Activated CD8-positive, alpha-beta memory T cell treated with anti-CD3 and anti-CD28 coated beads for 36 hours (primary cell): Measurements from ENCODE around the gene KCNIP4. TPM values are rescaled to one million over a fixed set of nuclear protein-coding genes. Genes with fewer than 3 reads are reported as not detected.

Experiments
- CTCF ChIA-PET: fragments of 350-600 bp; sonication (Branson Sonifier 250); formaldehyde crosslinking; loops from one replicate; lab custom pipeline; 2021; ENCODE audit warnings: antibody characterized with exemption; lab: Charles Lee
- POLR2A ChIA-PET: fragments of 350-600 bp; sonication (Branson Sonifier 250); formaldehyde crosslinking; loops from one replicate; lab custom pipeline; 2021; ENCODE audit warnings: antibody characterized with exemption; lab: Charles Lee
- total RNA-seq, 2 experiments: library from RNA; stranded (reverse); gene quantifications; one replicate each; pipeline ENCODE4 v1.2.3, GENCODE V29; 2021

Gene KCNIP4
- total RNA-seq, 2 experiments from 2014 or later = not detected

GRCh38 chr4:21649391-21650090, 299.0 kb downstream of the KCNIP4 start:
- ChIA-PET CTCF (no interaction called here), POLR2A (no interaction called here)

- ChIA-PET CTCF (no interaction called here), POLR2A (no interaction called here)
These were observed 302.8 kb downstream of the KCNIP4 start for GRCh38 chr4:21645776-21646175.

- POLR2A ChIA-PET = no interaction called here
- CTCF ChIA-PET = no interaction called here
These were observed 306.9 kb downstream of the KCNIP4 start for GRCh38 chr4:21641696-21642095.

GRCh38 chr4:21638171-21638725, 310.3 kb downstream of the KCNIP4 start:
- ChIA-PET POLR2A (no interaction called here), CTCF (no interaction called here)

- CTCF ChIA-PET = no interaction called here
- POLR2A ChIA-PET = no interaction called here
These were observed 319.5 kb downstream of the KCNIP4 start for GRCh38 chr4:21628916-21629610.

- ChIA-PET CTCF (no interaction called here), POLR2A (no interaction called here)
These were observed 320.4 kb downstream of the KCNIP4 start for GRCh38 chr4:21628116-21628670.

- ChIA-PET CTCF (no interaction called here), POLR2A (no interaction called here)
These were observed 323.1 kb downstream of the KCNIP4 start for GRCh38 chr4:21625447-21625846.

- POLR2A ChIA-PET = no interaction called here
- CTCF ChIA-PET = no interaction called here
These were observed 343.6 kb downstream of the KCNIP4 start for GRCh38 chr4:21605006-21605405.

- ChIA-PET CTCF (no interaction called here), POLR2A (no interaction called here)
These were observed 352.1 kb downstream of the KCNIP4 start for GRCh38 chr4:21596521-21596920.

GRCh38 chr4:21593671-21594001, 354.9 kb downstream of the KCNIP4 start:
- ChIA-PET POLR2A (no interaction called here), CTCF (no interaction called here)

- ChIA-PET CTCF (no interaction called here), POLR2A (no interaction called here)
These were observed 355.5 kb downstream of the KCNIP4 start for GRCh38 chr4:21592970-21593670.

- ChIA-PET CTCF (no interaction called here), POLR2A (no interaction called here)
These were observed 371.5 kb downstream of the KCNIP4 start for GRCh38 chr4:21577056-21577455.

- CTCF ChIA-PET = no interaction called here
These were observed 377.5 kb downstream of the KCNIP4 start for GRCh38 chr4:21571100-21571499.

GRCh38 chr4:21569638-21570037, 378.9 kb downstream of the KCNIP4 start:
- ChIA-PET POLR2A (no interaction called here), CTCF (no interaction called here)

More at GRCh38 chr4:21571100-21571499, 377.5 kb downstream of the KCNIP4 start:
- POLR2A ChIA-PET = no interaction called here

GRCh38 chr4:21555083-21555482, 393.5 kb downstream of the KCNIP4 start:
- POLR2A ChIA-PET = no interaction called here
- CTCF ChIA-PET = no interaction called here

GRCh38 chr4:21554500-21554899, 394.1 kb downstream of the KCNIP4 start:
- ChIA-PET CTCF (no interaction called here), POLR2A (no interaction called here)

- POLR2A ChIA-PET = no interaction called here
- CTCF ChIA-PET = no interaction called here
These were observed 394.5 kb downstream of the KCNIP4 start for GRCh38 chr4:21554066-21554465.

- CTCF ChIA-PET = no interaction called here
- POLR2A ChIA-PET = no interaction called here
These were observed 396.1 kb downstream of the KCNIP4 start for GRCh38 chr4:21552455-21552854.

- ChIA-PET CTCF (no interaction called here), POLR2A (no interaction called here)
These were observed 403.6 kb downstream of the KCNIP4 start for GRCh38 chr4:21544955-21545354.

GRCh38 chr4:21544415-21544814, 404.2 kb downstream of the KCNIP4 start:
- POLR2A ChIA-PET = no interaction called here
- CTCF ChIA-PET = no interaction called here
